IPS-20b (cell line): ENCODE data around the gene TNFRSF9.

ENCODE experiments used
- H3K27ac ChIP-seq: one replicate; pipeline ENCODE4 v1.5.1; 2013; ENCODE audit warnings: low read length
- H3K27me3 ChIP-seq: 2 replicates; pipeline ENCODE4 v1.6.1; 2013; ENCODE audit warnings: mild to moderate bottlenecking, low read length, inconsistent platforms; ENCODE audit not compliant: insufficient read depth
- H3K36me3 ChIP-seq: 2 replicates; pipeline ENCODE4 v1.6.1; 2013; ENCODE audit warnings: low read depth, mild to moderate bottlenecking, inconsistent platforms, low read length, moderate library complexity; ENCODE audit not compliant: insufficient read depth
- H3K4me1 ChIP-seq: 2 replicates; pipeline ENCODE4 v1.6.1; 2013; ENCODE audit warnings: mild to moderate bottlenecking, control low read depth, inconsistent platforms, low read length, moderate library complexity; ENCODE audit not compliant: insufficient read depth
- H3K4me3 ChIP-seq: 2 replicates; pipeline ENCODE4 v1.5.1; 2013; ENCODE audit warnings: mild to moderate bottlenecking, low read length, inconsistent platforms
- H3K9ac ChIP-seq: 2 replicates; pipeline ENCODE4 v1.6.1; 2013; ENCODE audit warnings: low read depth, mild to moderate bottlenecking, inconsistent platforms, low read length, moderate library complexity
- H3K9me3 ChIP-seq: 2 replicates; pipeline ENCODE4 v1.6.1; 2013; ENCODE audit warnings: mild to moderate bottlenecking, low read depth, low read length, inconsistent platforms; ENCODE audit not compliant: insufficient read depth

Gene TNFRSF9

DNA sequence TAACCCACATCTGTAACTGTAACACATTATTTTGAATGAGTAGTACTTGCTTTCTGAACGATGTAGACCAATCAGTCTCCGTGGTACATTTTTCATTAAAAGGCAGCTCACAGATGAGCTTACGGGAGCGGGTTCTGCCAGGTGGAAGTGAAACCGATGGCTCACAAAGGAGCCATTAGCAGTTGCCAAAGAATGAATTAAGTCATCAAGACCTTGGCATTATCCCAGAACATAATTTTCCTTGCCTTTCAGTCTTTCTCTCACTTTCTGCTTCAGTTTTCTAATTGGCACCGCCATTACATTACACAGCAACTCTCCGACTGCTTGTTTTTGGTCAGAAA, 54.3 kb downstream of the TNFRSF9 start:
- no peak overlapping the region for H3K27ac ChIP-seq
- H3K4me1 ChIP-seq: no peaks in the 10 kb centered on the region
- H3K9me3 ChIP-seq: no peaks in the 10 kb centered on the region
- no peak overlapping the region for H3K9ac ChIP-seq
- H3K4me3 ChIP-seq: no peak overlapping the region
- H3K36me3 ChIP-seq: no peaks in the 10 kb centered on the region
- no peaks in the 10 kb centered on the region for H3K27me3 ChIP-seq

DNA sequence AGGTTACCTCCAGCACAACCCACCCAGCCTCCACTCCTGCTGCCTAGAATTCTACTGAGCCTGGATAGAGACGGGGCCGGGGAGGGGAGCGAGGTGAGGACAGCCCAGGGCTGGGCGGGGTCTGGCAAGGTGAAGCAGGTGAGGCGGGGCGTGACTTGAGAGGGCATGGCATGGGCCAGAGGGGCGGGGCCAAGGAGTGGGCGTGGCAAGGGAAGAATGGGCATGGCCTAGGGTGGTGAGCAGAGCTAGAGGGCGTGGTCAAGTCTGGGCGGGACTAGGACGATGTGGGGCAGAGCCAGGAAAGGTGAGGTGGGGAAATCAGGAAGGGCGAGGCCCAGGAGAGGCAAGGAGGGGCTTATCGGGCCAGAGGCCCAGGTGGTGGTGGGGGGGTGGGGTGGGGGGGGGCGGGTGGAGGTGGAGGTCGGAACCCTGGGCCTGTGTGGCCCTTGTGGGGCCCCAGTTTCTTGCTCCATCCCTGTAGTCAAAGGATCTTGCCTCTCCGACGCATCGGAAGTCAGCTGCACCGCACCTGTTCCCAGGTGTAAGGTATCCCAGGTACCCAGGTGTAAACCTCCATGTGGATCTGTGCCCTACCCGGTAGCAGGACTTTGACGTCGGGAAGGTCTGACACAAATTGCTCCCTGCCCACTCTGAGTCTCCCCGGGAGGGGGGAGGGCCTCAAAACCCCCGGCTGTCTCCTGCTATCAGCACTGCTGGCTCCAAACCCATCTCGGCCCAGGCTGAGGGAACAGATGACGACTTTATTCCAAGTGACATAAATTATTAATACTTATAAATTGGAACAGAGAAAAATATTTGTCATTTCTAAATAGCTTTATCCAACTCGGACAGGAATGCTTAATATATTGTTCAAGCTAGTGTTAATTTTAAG, 54.9 kb downstream of the TNFRSF9 start:
- Histone ChIP-seq H3K4me3 (no peak overlapping the region), H3K9me3 (no peaks in the 10 kb centered on the region), H3K9ac (no peak overlapping the region), H3K36me3 (no peaks in the 10 kb centered on the region), H3K27ac (no peak overlapping the region), H3K27me3 (no peaks in the 10 kb centered on the region), H3K4me1 (no peaks in the 10 kb centered on the region)

DNA sequence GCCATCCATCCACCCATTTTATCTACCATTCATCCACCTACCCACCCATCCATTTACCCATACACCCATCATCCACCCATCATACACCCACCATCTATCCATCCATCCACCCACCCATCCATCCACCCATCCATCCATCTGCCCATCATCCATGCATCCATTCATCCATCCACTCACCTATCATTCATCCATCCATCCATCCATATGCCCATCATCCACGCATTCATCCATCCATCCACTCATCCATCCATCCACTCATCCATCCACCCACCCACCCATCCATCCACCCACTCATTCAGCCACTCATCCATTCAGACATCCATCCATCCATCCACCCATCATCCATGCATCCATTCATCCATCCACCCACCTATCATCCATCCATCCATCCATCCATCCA, 55.9 kb downstream of the TNFRSF9 start:
- H3K4me3 ChIP-seq: no peak overlapping the region
- H3K9ac ChIP-seq: no peak overlapping the region
- H3K27me3 ChIP-seq: no peaks in the 10 kb centered on the region
- no peaks in the 10 kb centered on the region for H3K36me3 ChIP-seq
- no peaks in the 10 kb centered on the region for H3K9me3 ChIP-seq
- no peaks in the 10 kb centered on the region for H3K4me1 ChIP-seq
- no peak overlapping the region for H3K27ac ChIP-seq

DNA sequence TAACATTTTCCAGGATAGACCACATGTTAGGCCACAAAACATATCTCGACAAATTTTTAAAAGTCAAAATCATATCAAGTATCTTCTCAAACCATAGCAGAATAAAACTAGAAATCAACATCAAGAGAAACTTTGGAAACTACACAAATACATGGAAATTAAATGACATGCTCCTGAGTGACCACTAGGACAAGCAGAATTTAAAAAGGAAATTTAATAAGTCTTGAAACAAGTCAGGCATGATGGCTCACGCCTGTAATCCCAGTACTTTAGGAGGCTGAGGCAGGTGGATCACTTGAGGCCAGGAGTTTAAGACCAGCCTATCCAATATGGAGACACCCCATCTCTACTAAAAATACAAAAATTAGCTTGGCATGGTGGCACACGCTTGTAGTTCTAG, 61.4 kb downstream of the TNFRSF9 start:
- no peak overlapping the region for H3K4me3 ChIP-seq
- H3K27me3 ChIP-seq: no peaks in the 10 kb centered on the region
- H3K4me1 ChIP-seq: no peaks in the 10 kb centered on the region
- no peaks in the 10 kb centered on the region for H3K9me3 ChIP-seq
- H3K27ac ChIP-seq: no peak overlapping the region
- no peak overlapping the region for H3K9ac ChIP-seq
- H3K36me3 ChIP-seq: no peaks in the 10 kb centered on the region

DNA sequence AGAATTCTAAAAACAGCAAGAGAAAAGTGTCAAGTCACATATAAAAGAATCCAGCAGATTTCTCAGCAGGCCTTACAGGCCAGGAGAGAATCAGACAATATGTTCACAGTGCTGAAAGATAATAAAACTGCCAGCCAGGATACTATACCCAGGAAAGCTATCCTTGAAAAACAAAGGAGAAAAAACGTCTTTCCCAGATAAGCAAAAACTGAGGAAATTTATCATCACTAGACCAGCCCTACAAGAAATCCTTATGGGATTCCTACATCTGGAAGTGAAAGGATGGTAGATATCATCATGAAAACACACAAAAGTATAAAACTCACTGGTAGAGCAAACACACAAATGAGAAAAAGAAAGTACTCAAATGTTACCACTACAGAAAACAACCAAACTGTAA, 62.6 kb downstream of the TNFRSF9 start:
- H3K36me3 ChIP-seq: no peaks in the 10 kb centered on the region
- no peaks in the 10 kb centered on the region for H3K9me3 ChIP-seq
- no peak overlapping the region for H3K4me3 ChIP-seq
- no peak overlapping the region for H3K9ac ChIP-seq
- H3K27me3 ChIP-seq: no peaks in the 10 kb centered on the region
- H3K4me1 ChIP-seq: no peaks in the 10 kb centered on the region
- no peak overlapping the region for H3K27ac ChIP-seq

DNA sequence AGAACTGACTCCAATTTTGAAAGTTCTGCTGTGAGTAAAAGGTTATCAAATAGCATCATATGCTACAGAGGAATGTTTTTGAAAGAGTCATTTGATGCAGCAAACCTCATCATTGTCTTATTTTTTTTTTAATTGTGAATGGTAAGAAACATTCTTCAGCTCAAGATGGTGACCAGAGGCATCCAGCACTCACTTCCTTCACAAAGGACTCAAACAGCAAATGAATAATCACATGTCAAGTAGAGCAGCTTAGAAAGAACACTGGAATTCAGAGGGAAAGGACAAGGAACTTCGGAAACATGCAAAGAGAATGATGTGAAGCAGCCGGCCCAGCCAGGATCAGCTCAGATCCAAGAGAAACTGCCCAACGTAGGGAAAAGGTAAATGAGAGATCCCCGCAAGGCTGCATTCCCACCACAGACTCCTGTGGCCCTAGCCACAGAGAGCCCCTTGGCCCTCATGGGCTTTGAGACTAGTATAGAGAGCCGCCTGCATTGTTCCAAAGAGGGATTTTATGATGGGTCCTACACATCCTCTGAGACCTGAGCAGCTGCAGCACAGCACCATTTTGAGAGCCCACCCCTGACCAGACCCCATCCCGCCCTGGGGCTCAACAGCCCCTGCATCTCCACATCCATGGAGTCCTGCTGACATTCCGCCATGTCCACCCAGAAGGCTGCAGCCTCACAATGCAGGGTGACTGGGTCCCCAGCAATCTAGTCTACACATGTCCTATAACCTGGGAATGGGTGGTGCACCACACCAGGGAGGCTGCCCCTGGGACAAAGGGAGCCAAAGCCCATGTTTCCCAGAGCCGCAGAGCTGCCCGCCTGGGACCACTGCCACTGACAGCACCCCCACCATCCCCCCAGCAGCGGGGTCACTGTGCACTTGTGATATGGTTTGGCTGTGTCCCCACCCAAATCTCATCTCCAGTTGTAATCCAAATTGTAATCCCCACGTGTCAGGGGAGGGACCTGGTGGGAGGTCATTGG, 66.5 kb downstream of the TNFRSF9 start:
- no peaks in the 10 kb centered on the region for H3K27me3 ChIP-seq
- H3K27ac ChIP-seq: no peak overlapping the region
- H3K9me3 ChIP-seq: no peaks in the 10 kb centered on the region
- H3K9ac ChIP-seq: no peak overlapping the region
- no peak overlapping the region for H3K4me3 ChIP-seq
- no peaks in the 10 kb centered on the region for H3K4me1 ChIP-seq
- no peaks in the 10 kb centered on the region for H3K36me3 ChIP-seq

DNA sequence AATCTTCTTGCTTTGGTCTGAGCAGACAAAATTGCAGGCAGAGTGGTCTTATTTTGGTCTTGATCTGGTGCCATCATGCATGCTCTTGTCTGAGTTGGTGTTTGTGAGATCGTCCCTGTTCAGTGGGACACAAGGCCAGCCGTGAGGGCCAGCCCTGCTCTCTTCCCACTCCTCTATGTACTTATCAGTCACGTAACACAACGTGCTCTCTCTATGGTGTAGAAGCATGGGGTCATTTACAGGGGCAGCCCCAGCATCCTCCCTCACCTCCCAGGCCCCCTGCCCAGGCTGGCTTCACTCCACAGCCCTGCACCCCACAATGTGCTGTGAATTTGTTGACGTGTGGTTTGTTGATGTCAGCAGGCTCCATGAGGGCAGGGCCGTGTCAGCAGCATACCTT, 69.5 kb downstream of the TNFRSF9 start:
- Histone ChIP-seq H3K4me3 (no peak overlapping the region), H3K27me3 (no peaks in the 10 kb centered on the region; the same call in 1 of the 2 replicates), H3K27ac (no peak overlapping the region), H3K4me1 (no peaks in the 10 kb centered on the region), H3K36me3 (no peaks in the 10 kb centered on the region), H3K9ac (no peak overlapping the region), H3K9me3 (no peaks in the 10 kb centered on the region)

DNA sequence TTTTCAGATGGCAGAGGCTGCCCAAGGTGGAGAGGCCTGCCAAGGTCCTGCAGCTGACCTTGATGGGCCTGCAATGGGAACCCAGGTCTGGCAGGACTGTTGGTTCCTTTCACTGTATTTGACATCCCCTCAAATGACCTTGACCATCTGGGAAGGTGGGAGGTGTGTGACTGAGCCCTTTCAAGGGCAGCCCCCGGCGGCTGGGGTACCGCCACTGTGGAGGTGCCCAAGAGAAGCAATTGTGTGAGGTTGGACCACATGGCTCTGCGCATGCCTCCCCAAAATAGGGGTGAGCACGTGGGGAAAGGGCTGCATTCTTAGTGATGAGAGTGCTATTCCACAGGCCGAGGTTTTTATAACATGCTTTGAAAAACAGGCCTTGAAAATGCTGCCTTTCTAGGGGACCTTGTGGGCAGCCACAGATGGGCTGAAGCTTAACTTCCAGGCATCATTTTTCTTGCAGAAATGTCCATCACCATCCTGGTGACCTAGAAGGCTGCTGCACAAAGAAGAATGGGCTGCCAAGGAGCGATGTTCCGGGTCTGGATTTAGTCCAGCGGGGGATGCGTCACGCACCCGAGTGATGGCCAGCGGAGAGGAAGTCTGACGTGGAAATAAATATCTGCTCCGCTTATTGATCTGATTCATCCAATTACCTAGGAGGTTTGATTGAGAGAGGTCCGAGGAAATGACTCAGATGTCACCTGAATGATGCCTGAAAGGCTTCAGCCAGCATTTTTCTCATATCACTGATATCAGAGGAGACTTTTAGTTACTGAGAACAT, 71.3 kb downstream of the TNFRSF9 start:
- Histone ChIP-seq H3K9ac (no peak overlapping the region), H3K36me3 (no peaks in the 10 kb centered on the region), H3K27me3 (no peaks in the 10 kb centered on the region; the same call in 1 of the 2 replicates), H3K9me3 (no peaks in the 10 kb centered on the region), H3K27ac (no peak overlapping the region), H3K4me3 (no peak overlapping the region), H3K4me1 (no peaks in the 10 kb centered on the region)

DNA sequence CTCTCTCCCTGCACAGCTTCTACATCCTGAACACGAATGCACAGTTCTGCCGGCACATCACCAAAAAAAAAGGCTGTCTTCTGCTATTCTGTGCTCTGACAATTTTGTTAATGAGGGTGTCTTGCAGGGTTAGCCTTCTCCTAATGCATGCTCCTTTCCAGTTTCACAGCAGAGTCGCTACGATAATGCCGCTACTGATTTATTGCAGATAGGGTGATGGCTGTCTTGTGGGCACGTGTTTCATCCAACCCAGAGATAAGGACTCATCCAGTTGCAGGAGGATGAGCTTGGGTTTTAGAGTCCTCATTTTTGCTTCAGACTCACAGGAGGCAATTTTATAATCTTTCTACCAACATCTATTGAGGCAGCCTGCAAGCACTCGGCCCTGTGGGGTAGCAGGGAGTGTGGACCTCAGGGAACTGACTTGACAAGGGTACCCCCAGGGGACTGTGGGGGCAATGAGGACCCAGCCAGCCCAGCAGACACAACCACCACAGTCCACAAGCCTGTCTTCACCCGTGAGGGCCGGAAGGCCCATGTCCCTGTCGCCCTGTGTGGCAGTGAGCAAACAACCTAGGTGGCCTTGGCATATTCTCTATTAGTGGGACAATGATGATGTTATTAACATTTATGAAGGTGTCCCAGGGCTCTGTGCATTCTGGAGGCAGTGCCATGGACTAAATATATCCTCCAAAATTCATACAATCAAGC, 72.4 kb downstream of the TNFRSF9 start:
- Histone ChIP-seq H3K4me3 (no peak overlapping the region), H3K27me3 (no peaks in the 10 kb centered on the region; the same call in 1 of the 2 replicates), H3K9ac (no peak overlapping the region), H3K27ac (no peak overlapping the region), H3K36me3 (no peaks in the 10 kb centered on the region), H3K9me3 (no peaks in the 10 kb centered on the region), H3K4me1 (no peaks in the 10 kb centered on the region)

DNA sequence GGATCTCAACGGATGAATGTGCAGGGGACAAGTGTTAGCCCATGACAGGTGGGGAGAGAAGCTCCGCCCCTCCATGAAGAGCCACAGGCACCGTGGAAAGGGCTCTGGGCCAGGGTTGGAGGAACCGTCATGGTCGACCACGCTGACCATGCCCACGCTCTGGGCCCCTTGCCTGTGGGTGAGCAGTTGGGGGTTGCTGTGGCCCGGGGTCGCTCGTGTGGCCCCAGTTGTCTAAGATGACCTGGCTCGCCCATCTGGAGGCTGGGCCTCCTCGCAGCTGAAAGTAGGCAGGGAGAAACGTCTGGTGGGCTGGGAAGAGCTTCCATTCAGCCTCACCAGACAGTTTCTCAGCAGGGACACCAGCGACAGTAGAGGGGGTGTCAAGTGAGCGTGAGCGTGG, 74.7 kb downstream of the TNFRSF9 start:
- Histone ChIP-seq H3K4me1 (no peaks in the 10 kb centered on the region), H3K27me3 (no peaks in the 10 kb centered on the region; the same call in 1 of the 2 replicates), H3K9me3 (no peaks in the 10 kb centered on the region), H3K9ac (no peak overlapping the region), H3K4me3 (no peak overlapping the region), H3K36me3 (no peaks in the 10 kb centered on the region), H3K27ac (no peak overlapping the region)
